Panc1 (cell line): ENCODE results near the gene MED9. TPM values are rescaled to one million over a fixed set of nuclear protein-coding genes. Genes with fewer than 3 reads are reported as not detected.

ENCODE experiments used
- ATAC-seq: fragments of 200-7000 bp; cut with Tn5 transposase; 2 replicates; pipeline ENCODE4 v1.9.1; 2020; ENCODE audit warnings: mild to moderate bottlenecking, moderate library complexity
- BruUV-seq: library from RNA; stranded (reverse); fragments of 400-500 nt; replicated peaks from 2 replicates; lab custom pipeline; 2021; lab: Mats Ljungman, UMichigan
- CTCF ChIA-PET: fragments of 300-600 bp; sonication (Branson Sonifier 250); formaldehyde crosslinking; loops from one replicate; lab custom pipeline; 2022; ENCODE audit warnings: antibody characterized with exemption; lab: Charles Lee
- POLR2A ChIA-PET: fragments of 300-600 bp; sonication (Branson Sonifier 250); formaldehyde crosslinking; loops from one replicate; lab custom pipeline; 2022; ENCODE audit warnings: antibody characterized with exemption; lab: Charles Lee
- DNase-seq: peaks from one replicate; pipeline ENCODE4 v3.0.0-alpha.2; 2010; ENCODE audit warnings: low read depth, low spot score
- H3K27ac ChIP-seq: 2 replicates; pipeline ENCODE4 v1.5.1; 2011; ENCODE audit warnings: mild to moderate bottlenecking, low read length, inconsistent platforms
- H3K27me3 ChIP-seq: fragments of 200-500 bp; sonication (Bioruptor generic); 2 replicates; pipeline ENCODE4 v1.6.0; 2014; ENCODE audit warnings: low read length, inconsistent platforms; ENCODE audit not compliant: control insufficient read depth, insufficient read depth
- H3K36me3 ChIP-seq: fragments of 200-500 bp; sonication (Bioruptor generic); 2 replicates; pipeline ENCODE4 v1.5.1; 2014; ENCODE audit warnings: inconsistent platforms, mild to moderate bottlenecking, low read length, moderate library complexity; ENCODE audit not compliant: control insufficient read depth, insufficient read depth
- H3K4me1 ChIP-seq: 2 replicates; pipeline ENCODE4 v1.5.1; 2011; ENCODE audit warnings: inconsistent platforms, mild to moderate bottlenecking, low read length, moderate library complexity; ENCODE audit not compliant: control insufficient read depth, insufficient read depth
- H3K4me3 ChIP-seq, 2 experiments: 2 replicates each; pipeline ENCODE4 v1.5.1; 2011 to 2012; ENCODE audit warnings: low read depth in 2 of 2, low read length in 2 of 2, mild to moderate bottlenecking in 2 of 2, inconsistent platforms in 1 of 2, moderate library complexity in 1 of 2
- H3K9me3 ChIP-seq: fragments of 200-500 bp; sonication (Bioruptor generic); 2 replicates; pipeline ENCODE4 v1.5.1; 2014; ENCODE audit warnings: low read depth, mild to moderate bottlenecking, inconsistent platforms, low read length, moderate library complexity; ENCODE audit not compliant: control insufficient read depth, insufficient read depth
- CTCF ChIP-seq: fragments of 450-650 bp; IDR thresholded peaks from 2 replicates; pipeline ENCODE4 v1.5.1; 2017; ENCODE audit warnings: mild to moderate bottlenecking
- POLR2AphosphoS5 ChIP-seq: IDR thresholded peaks from 2 replicates; pipeline ENCODE4 v1.6.1; 2012; ENCODE audit warnings: mild to moderate bottlenecking, low read depth, low read length, moderate library complexity
- REST ChIP-seq, 2 experiments: IDR thresholded peaks; 2 replicates each; pipeline ENCODE4 v1.6.1; 2011 to 2012; ENCODE audit warnings: low read depth in 2 of 2, control low read depth in 1 of 2, low read length in 1 of 2, mild to moderate bottlenecking in 1 of 2, moderate library complexity in 1 of 2; ENCODE audit not compliant: insufficient read depth in 1 of 2
- SIN3A ChIP-seq: IDR thresholded peaks from 2 replicates; pipeline ENCODE4 v1.6.1; 2012; ENCODE audit warnings: low read depth, mild to moderate bottlenecking, low read length, moderate library complexity, borderline replicate concordance; ENCODE audit not compliant: insufficient read depth
- TCF7L2 ChIP-seq: IDR thresholded peaks from 2 replicates; pipeline ENCODE4 v1.6.1; 2011; ENCODE audit warnings: mild to moderate bottlenecking, low read depth, low read length, inconsistent platforms
- in situ Hi-C: cut with HindIII; loops from 2 replicates; pipeline ENCODE4 v1.10.0; 2016; ENCODE audit warnings: low sequenced_read_pairs, low pct_unique_long_range_greater_than_20kb
- intact Hi-C: fragments of 100-400 bp; cut with micrococcal nuclease; formaldehyde crosslinking; loops from one replicate; pipeline ENCODE4 v1.10.0; 2022; ENCODE audit not compliant: unreplicated experiment
- total RNA-seq: library from RNA; stranded (reverse); gene quantifications from one replicate; pipeline ENCODE4 v1.2.1, GENCODE V29; 2021; ENCODE audit not compliant: unreplicated experiment

Gene MED9
- total RNA-seq, 1 experiment from 2014 or later: 11.1 TPM

- DNase-seq: no peak
- H3K27me3 ChIP-seq: no peaks in the 10 kb centered on the region
- no peak overlapping the region for H3K4me3 ChIP-seq
- no peaks in the 10 kb centered on the region for H3K9me3 ChIP-seq
- in situ Hi-C loops (no loop called here), intact Hi-C loops (no loop called here)
- no peak overlapping the region for H3K27ac ChIP-seq
- no peak for ATAC-seq
- no TSS peak for BruUV-seq
- TF ChIP-seq POLR2AphosphoS5 (no peak), TCF7L2 (no peak), REST (IDR thresholded peaks at IDR 0.05; ENCODE audit: insufficient read depth in 1 of 2, low read depth in 2 of 2, low read length in 1 of 2) (no peak), SIN3A (no peak), CTCF (no peak)
- no peaks in the 10 kb centered on the region for H3K4me1 ChIP-seq
- H3K36me3 ChIP-seq: no peaks in the 10 kb centered on the region
- CTCF ChIA-PET: no interaction called here
- POLR2A ChIA-PET: no interaction called here
These were observed 54.4 kb downstream of the MED9 start for GRCh38 chr17:17531156-17531555.

GRCh38 chr17:17532991-17533390 is 56.2 kb downstream of the MED9 start:
- no peak overlapping the region for H3K27ac ChIP-seq
- DNase-seq (no peak), ATAC-seq (no peak)
- no peaks in the 10 kb centered on the region for H3K36me3 ChIP-seq
- POLR2A ChIA-PET: no interaction called here
- CTCF ChIA-PET: no interaction called here
- no peaks in the 10 kb centered on the region for H3K9me3 ChIP-seq
- TF ChIP-seq POLR2AphosphoS5 (no peak), TCF7L2 (no peak), CTCF (no peak), REST (IDR thresholded peaks at IDR 0.05; ENCODE audit: insufficient read depth in 1 of 2, low read depth in 2 of 2, low read length in 1 of 2) (no peak), SIN3A (no peak)
- in situ Hi-C loops (no loop called here), intact Hi-C loops (no loop called here)
- BruUV-seq: no TSS peak
- H3K4me3 ChIP-seq: no peak overlapping the region
- H3K4me1 ChIP-seq: no peaks in the 10 kb centered on the region
- no peaks in the 10 kb centered on the region for H3K27me3 ChIP-seq
